Right atrium auricular region (tissue), 2 donors: ENCODE results near the gene FOXO3. TPM values are rescaled to one million over a fixed set of nuclear protein-coding genes. Genes with fewer than 3 reads are reported as not detected.

Experiments used
- DNase-seq: peaks from one replicate; pipeline ENCODE4 v3.0.0-alpha.2; 2019; ENCODE audit warnings: low spot score
- H3K27ac ChIP-seq, 2 donors: fragments of 200-600 bp; sonication (generic); 1 replicate in 1 of 2; 2 replicates in 1 of 2; pipeline ENCODE4 v1.5.1; 2016 to 2019
- H3K27me3 ChIP-seq, 2 donors: fragments of 200-600 bp; sonication (generic); one replicate each; pipeline versions ENCODE4 v1.5.1 to v1.6.0; 2017 to 2019
- H3K36me3 ChIP-seq: fragments of 200-600 bp; sonication (generic); one replicate; pipeline ENCODE4 v1.5.1; 2016
- H3K4me1 ChIP-seq, 2 donors: fragments of 200-600 bp; sonication (generic); one replicate each; pipeline versions ENCODE4 v1.5.1 to v1.6.0; 2017 to 2019
- H3K4me3 ChIP-seq, 2 donors: fragments of 200-600 bp; sonication (generic); 1 replicate in 1 of 2; 2 replicates in 1 of 2; pipeline ENCODE4 v1.5.1; 2017 to 2019; ENCODE audit warnings: mild to moderate bottlenecking in 1 of 2, moderate library complexity in 1 of 2
- H3K9me3 ChIP-seq, 2 donors: fragments of 200-600 bp; sonication (generic); one replicate each; pipeline ENCODE4 v1.5.1; 2019
- total RNA-seq, 2 donors: library from RNA; depleted of rRNA; stranded (reverse); fragments of >200 nt; gene quantifications; one replicate each; pipeline ENCODE4 v1.1.0, GENCODE V29; 2016
- TF ChIP-seq, protein P1 (sequence below), 2 donors: fragments of 200-600 bp; sonication (generic); IDR thresholded peaks; one replicate each; pipeline ENCODE4 v1.5.1; 2019; ENCODE audit warnings: antibody characterized with exemption in 2 of 2

Gene FOXO3
- total RNA-seq, 2 donors from 2014 or later, result 54.5 to 60.9 TPM

- TF ChIP-seq, protein P1, sequence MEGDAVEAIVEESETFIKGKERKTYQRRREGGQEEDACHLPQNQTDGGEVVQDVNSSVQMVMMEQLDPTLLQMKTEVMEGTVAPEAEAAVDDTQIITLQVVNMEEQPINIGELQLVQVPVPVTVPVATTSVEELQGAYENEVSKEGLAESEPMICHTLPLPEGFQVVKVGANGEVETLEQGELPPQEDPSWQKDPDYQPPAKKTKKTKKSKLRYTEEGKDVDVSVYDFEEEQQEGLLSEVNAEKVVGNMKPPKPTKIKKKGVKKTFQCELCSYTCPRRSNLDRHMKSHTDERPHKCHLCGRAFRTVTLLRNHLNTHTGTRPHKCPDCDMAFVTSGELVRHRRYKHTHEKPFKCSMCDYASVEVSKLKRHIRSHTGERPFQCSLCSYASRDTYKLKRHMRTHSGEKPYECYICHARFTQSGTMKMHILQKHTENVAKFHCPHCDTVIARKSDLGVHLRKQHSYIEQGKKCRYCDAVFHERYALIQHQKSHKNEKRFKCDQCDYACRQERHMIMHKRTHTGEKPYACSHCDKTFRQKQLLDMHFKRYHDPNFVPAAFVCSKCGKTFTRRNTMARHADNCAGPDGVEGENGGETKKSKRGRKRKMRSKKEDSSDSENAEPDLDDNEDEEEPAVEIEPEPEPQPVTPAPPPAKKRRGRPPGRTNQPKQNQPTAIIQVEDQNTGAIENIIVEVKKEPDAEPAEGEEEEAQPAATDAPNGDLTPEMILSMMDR (IDR thresholded peaks at IDR 0.05), result no peak
- Histone ChIP-seq H3K36me3 (no peaks in the 10 kb centered on the region), H3K4me1 (peaks cover 0 to 83% of the 10 kb centered on the region in 2 donors), H3K27me3 (no peaks in the 10 kb centered on the region), H3K9me3 (peaks cover 0 to 10% of the 10 kb centered on the region in 2 donors), H3K4me3 (no peak overlapping the region), H3K27ac (peak overlapping the region in 1 of 2 donors; percentile 23)
- DNase-seq, result no peak
Measured at GRCh38 chr6:108616973-108617372, 56.3 kb downstream of the FOXO3 start.

GRCh38 chr6:108618623-108619152 lies 58.0 kb downstream of the FOXO3 start:
- Histone ChIP-seq H3K9me3 (no peaks in the 10 kb centered on the region), H3K4me1 (peaks cover 0 to 99% of the 10 kb centered on the region in 2 donors), H3K4me3 (no peak overlapping the region), H3K27ac (peak overlapping the region; percentile 10 to 16), H3K27me3 (no peaks in the 10 kb centered on the region), H3K36me3 (no peaks in the 10 kb centered on the region)
- DNase-seq, result no peak
- TF ChIP-seq, protein P1 (IDR thresholded peaks at IDR 0.05), result no peak

GRCh38 chr6:108619431-108620197 lies 58.9 kb downstream of the FOXO3 start:
- no peaks in the 10 kb centered on the region for H3K36me3 ChIP-seq
- H3K4me3 ChIP-seq, result no peak overlapping the region
- H3K9me3 ChIP-seq, result no peaks in the 10 kb centered on the region
- H3K4me1 ChIP-seq, result peaks cover 0 to 99% of the 10 kb centered on the region in 2 donors
- H3K27me3 ChIP-seq, result no peaks in the 10 kb centered on the region
- DNase-seq, result no peak
- TF ChIP-seq, protein P1 (IDR thresholded peaks at IDR 0.05), result no peak
- peak overlapping the region; percentile 13 to 26 for H3K27ac ChIP-seq

DNA sequence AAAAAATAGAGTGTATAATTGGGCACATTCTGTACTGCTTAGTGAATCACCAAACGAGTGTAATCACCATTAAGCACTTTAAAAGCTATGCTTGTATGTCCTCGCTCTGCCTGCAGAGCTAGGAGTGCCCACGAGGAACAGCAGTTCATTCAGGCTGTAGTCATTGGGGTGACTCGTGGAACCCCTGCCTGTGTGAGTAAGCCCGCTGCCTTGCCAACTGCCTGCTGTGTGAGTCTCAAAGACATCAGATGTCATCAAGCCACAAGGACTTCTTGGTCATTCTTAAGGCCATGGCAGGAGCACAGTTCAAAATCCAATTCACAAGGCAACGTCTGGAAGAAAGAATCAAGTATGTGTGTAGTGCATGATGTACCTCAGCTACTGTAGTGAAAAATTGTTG lies 60.4 kb downstream of the FOXO3 start:
- peak; percentile 72 for DNase-seq
- Histone ChIP-seq H3K27ac (peak overlapping the region; percentile 6 to 20), H3K27me3 (no peaks in the 10 kb centered on the region), H3K4me3 (no peak overlapping the region), H3K9me3 (no peaks in the 10 kb centered on the region), H3K36me3 (no peaks in the 10 kb centered on the region), H3K4me1 (peaks cover 0 to 96% of the 10 kb centered on the region in 2 donors)
- TF ChIP-seq, protein P1 (IDR thresholded peaks at IDR 0.05), result no peak

- no peaks in the 10 kb centered on the region for H3K36me3 ChIP-seq
- no peaks in the 10 kb centered on the region for H3K9me3 ChIP-seq
- peak; percentile 79 for DNase-seq
- no peaks in the 10 kb centered on the region for H3K27me3 ChIP-seq
- TF ChIP-seq, protein P1 (IDR thresholded peaks at IDR 0.05), result no peak
- no peak overlapping the region for H3K4me3 ChIP-seq
- H3K4me1 ChIP-seq, result peaks cover 0 to 92% of the 10 kb centered on the region in 2 donors
- H3K27ac ChIP-seq, result peak overlapping the region; percentile 61 to 67
Measured at GRCh38 chr6:108622641-108623298, 62.1 kb downstream of the FOXO3 start.
